Gastrocnemius medialis (tissue), 4 donors: ENCODE measurements around the gene CTNNBL1.

Experiments used
- CTCF ChIP-seq, 5 experiments: fragments of 450-650 bp in 3 of 5; fragments of 200-600 bp in 2 of 5; sonication (generic) in 2 of 5; IDR thresholded peaks in 4 of 5; conservative IDR thresholded peaks in 1 of 5; 1 replicate in 4 of 5; 2 replicates in 1 of 5; pipeline ENCODE4 v1.5.1; 2016 to 2019; ENCODE audit warnings: antibody characterized with exemption in 5 of 5, mild to moderate bottlenecking in 3 of 5, moderate library complexity in 3 of 5
- POLR2A ChIP-seq, 2 donors: fragments of 450-650 bp; IDR thresholded peaks; one replicate each; pipeline ENCODE4 v1.6.1; 2017; ENCODE audit warnings: antibody characterized with exemption in 2 of 2, mild to moderate bottlenecking in 2 of 2, moderate library complexity in 2 of 2

- TF ChIP-seq CTCF (IDR thresholded peaks at IDR 0.05 in 4 of 5, conservative IDR thresholded peaks at IDR 0.05 in 1 of 5), result no peak
- no peak for TF ChIP-seq POLR2A (IDR thresholded peaks at IDR 0.05)
Measured at GRCh38 chr20:37866051-37866450, 172.2 kb downstream of the CTNNBL1 start.
